Ectodermal cell (in vitro differentiated cells): ENCODE data around the gene TMEM135.
"Not testable (repeated sequence)": the region's sequence is repeated elsewhere in the genome, so short reads cannot be mapped to it uniquely, and the experiment has no call there.

Source experiments
- H3K27ac ChIP-seq: 2 replicates; pipeline ENCODE4 v1.7.0; 2013; ENCODE audit warnings: mild to moderate bottlenecking, low read depth, low read length; ENCODE audit not compliant: insufficient read depth, poor library complexity, severe bottlenecking
- H3K27me3 ChIP-seq: 2 replicates; pipeline ENCODE4 v1.7.0; 2013; ENCODE audit warnings: mild to moderate bottlenecking, low read length; ENCODE audit not compliant: insufficient read depth, control insufficient read depth, poor library complexity, severe bottlenecking
- H3K36me3 ChIP-seq: one replicate; pipeline ENCODE4 v1.7.0; 2013; ENCODE audit warnings: low read length; ENCODE audit not compliant: control insufficient read depth, insufficient read depth
- H3K4me1 ChIP-seq: one replicate; pipeline ENCODE4 v1.7.0; 2013; ENCODE audit warnings: low read length; ENCODE audit not compliant: control insufficient read depth, insufficient read depth
- H3K4me3 ChIP-seq: 2 replicates; pipeline ENCODE4 v1.7.0; 2013; ENCODE audit warnings: low read depth, low read length, control low read depth; ENCODE audit not compliant: insufficient read depth
- H3K9me3 ChIP-seq: 2 replicates; pipeline ENCODE4 v1.7.0; 2013; ENCODE audit warnings: mild to moderate bottlenecking, low read length, moderate library complexity; ENCODE audit not compliant: control insufficient read depth
- WGBS, 2 experiments: methylation state at CpG; one replicate each; pipeline ENCODE4 v1.1.7; 2013; ENCODE audit warnings: missing lambda C conversion rate in 2 of 2; 5-methylcytosine and 5-hydroxymethylcytosine counted together

The TMEM135 gene

DNA sequence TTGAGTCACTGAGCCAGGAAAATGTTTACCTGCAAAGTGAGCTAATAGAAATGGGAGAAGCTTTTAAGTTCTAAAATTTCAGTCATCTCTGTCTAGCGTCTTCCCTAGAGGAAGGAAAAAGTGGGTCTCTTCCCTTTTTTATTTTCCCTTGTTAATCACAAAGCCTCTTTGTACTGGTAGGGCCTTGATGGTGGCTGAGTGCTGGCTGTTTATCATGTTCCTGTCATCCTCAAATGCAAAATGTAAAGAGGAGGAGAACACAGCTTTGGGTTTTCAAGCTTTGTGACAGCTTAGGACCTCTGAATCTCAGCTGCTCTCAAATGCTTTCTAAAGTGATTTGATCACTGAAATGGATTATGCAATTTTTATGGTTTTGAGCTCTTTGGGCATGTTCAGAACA, 222.0 kb downstream of the TMEM135 start:
- WGBS, 2 experiments, result 67 to 85% methylated on average over 1 of the region's 1 CpG
- H3K27ac ChIP-seq, result no peak overlapping the region

DNA sequence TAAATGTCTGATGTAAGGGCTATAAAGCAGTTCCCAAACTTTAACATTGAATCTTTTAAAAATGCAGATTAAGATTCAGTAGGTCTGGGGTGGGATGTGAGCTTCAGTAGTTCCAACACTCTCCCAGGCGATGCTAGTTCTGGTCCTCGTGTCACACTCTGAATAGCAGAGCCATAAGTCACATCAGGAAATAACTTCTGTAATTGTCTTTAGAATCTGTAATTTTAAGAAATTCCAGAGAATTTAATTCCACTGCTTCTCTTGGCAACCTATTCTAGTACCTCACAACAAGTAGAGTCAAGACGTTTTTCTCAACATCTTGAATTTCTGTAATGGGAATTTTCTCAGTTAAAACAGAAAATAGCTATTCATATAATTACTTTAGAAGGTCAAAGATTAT, 223.1 kb downstream of the TMEM135 start:
- Histone ChIP-seq H3K27ac (no peak overlapping the region), H3K4me1 (no peaks in the 10 kb centered on the region)
- 89 to 94% methylated on average over 2 to 3 of the region's 3 CpGs for WGBS, 2 experiments

More for the DNA sequence above, 222.0 kb downstream of the TMEM135 start:
- Histone ChIP-seq H3K36me3 (no peaks in the 10 kb centered on the region), H3K9me3 (no peaks in the 10 kb centered on the region), H3K27me3 (no peaks in the 10 kb centered on the region), H3K4me1 (no peaks in the 10 kb centered on the region), H3K4me3 (no peak overlapping the region)

DNA sequence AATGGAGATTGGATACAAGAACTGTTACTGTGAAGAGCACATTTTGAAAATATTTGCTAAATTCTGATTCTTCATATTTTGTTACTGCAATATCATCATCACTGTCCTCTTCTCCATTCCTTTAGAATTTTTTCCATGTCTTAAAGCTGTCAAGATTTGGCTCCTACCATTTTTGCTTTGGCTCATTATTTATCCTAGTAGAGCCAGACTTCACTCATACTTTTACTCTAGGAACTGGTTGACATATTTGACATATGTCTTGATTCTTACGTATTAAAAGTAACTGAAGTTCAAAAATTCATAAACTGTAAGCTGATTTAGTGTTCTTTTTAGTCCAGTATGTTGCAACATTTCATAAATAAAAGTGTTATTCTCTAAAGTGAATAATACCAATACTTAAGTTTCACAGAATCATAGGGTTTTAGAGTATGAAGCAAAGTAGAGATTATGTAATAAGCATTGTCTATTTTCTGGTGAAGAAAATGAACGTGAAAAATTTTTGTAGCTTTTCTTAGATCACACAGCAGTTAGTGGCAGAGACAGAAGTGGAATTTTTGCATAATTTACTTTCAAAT, 225.6 kb downstream of the TMEM135 start:
- WGBS, 2 experiments, result 82 to 100% methylated on average over 1 of the region's 2 CpGs
- Histone ChIP-seq H3K4me1 (no peaks in the 10 kb centered on the region), H3K27me3 (no peaks in the 10 kb centered on the region), H3K27ac (no peak overlapping the region), H3K9me3 (no peaks in the 10 kb centered on the region), H3K36me3 (no peaks in the 10 kb centered on the region), H3K4me3 (no peak overlapping the region)

More for the DNA sequence above, 223.1 kb downstream of the TMEM135 start:
- Histone ChIP-seq H3K36me3 (no peaks in the 10 kb centered on the region), H3K27me3 (no peaks in the 10 kb centered on the region), H3K9me3 (no peaks in the 10 kb centered on the region), H3K4me3 (no peak overlapping the region)

DNA sequence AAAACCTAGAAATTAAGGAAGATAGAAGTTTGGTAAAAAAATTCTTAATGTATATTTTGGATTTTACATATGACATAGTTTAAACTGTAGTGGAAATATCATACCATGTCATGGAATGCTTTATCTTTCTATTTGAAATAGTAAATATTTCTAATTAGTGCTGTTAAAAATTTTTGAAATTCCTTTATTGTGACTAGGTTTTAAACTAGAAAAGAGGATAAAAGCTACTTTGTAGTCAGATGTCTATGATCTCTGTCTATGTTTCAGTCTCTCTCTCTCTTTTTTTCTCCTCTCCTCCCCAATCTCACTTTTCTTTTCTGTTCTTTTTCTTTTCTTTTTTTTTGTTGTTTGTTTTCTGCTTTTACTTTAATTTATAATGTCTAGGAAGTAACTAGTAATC, 226.2 kb downstream of the TMEM135 start:
- H3K36me3 ChIP-seq, result no peaks in the 10 kb centered on the region
- H3K27me3 ChIP-seq, result no peaks in the 10 kb centered on the region
- H3K9me3 ChIP-seq, result no peaks in the 10 kb centered on the region
- no peak overlapping the region for H3K4me3 ChIP-seq
- H3K4me1 ChIP-seq, result no peaks in the 10 kb centered on the region
- no peak overlapping the region for H3K27ac ChIP-seq

DNA sequence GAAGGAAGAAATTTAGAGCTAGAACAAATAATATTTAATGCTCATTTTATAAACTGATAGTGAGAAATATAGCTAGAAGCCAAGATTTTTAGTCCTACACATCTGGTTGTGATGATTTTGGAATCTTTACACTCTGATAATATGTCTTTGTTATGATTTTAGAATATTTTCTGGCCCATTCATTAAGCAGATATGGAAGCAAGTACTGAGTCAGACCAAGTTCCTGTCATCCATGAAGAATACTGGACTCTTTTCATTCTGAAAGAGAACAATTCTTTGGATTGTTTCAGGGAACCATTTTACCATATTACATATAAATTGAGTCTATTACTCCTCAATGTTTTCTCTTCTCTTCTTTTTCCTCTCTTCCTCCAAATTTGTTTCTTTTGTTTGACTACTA, 227.4 kb downstream of the TMEM135 start:
- no peak overlapping the region for H3K27ac ChIP-seq
- H3K9me3 ChIP-seq, result no peaks in the 10 kb centered on the region
- no peak overlapping the region for H3K4me3 ChIP-seq
- no peaks in the 10 kb centered on the region for H3K36me3 ChIP-seq
- H3K27me3 ChIP-seq, result no peaks in the 10 kb centered on the region
- H3K4me1 ChIP-seq, result no peaks in the 10 kb centered on the region

DNA sequence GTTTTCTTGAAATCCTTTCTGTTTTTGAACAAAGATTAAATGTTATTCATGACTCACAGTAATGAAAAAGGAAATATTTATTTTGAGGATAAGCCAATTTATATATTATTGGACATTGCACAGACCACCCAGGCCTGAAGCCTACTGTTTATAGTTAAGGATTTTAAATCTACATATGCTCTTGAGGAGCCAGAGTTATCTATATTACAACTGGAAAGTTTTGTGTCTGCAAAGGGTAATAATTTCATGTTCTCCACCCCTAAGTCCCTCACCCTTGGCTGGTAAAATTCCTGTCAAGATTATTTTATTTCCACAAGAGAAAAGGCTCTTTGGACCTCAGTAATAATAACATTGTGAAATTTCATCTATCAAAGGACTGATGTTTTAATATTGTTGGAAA, 228.2 kb downstream of the TMEM135 start:
- no peak overlapping the region for H3K27ac ChIP-seq

DNA sequence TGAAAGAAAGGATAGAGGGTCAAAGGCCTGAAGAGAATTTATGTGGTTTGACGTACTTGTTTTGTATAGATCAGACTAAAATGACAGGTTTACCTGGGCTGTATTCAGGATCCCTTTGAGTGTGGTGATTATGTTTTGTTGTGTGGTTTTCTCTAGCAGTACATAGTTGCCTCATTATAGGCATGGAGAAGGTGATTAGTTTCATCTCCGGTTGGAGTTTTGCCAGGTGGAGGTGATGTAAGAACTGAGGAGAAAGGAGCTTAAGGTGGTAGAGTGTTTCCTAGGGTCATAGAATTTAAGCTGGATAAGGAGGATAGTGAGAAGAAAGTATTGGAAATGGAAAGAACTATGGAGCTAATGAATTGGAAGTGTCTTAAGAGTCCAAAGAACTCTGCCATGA, 229.0 kb downstream of the TMEM135 start:
- Histone ChIP-seq H3K27me3 (no peaks in the 10 kb centered on the region), H3K4me3 (no peak overlapping the region), H3K9me3 (no peaks in the 10 kb centered on the region), H3K27ac (no peak overlapping the region), H3K36me3 (no peaks in the 10 kb centered on the region), H3K4me1 (no peaks in the 10 kb centered on the region)
- WGBS, 2 experiments, result 95 to 98% methylated on average over 2 of the region's 2 CpGs

More for the DNA sequence above, 228.2 kb downstream of the TMEM135 start:
- no peak overlapping the region for H3K4me3 ChIP-seq
- no peaks in the 10 kb centered on the region for H3K36me3 ChIP-seq
- H3K4me1 ChIP-seq, result no peaks in the 10 kb centered on the region
- H3K9me3 ChIP-seq, result no peaks in the 10 kb centered on the region
- no peaks in the 10 kb centered on the region for H3K27me3 ChIP-seq

DNA sequence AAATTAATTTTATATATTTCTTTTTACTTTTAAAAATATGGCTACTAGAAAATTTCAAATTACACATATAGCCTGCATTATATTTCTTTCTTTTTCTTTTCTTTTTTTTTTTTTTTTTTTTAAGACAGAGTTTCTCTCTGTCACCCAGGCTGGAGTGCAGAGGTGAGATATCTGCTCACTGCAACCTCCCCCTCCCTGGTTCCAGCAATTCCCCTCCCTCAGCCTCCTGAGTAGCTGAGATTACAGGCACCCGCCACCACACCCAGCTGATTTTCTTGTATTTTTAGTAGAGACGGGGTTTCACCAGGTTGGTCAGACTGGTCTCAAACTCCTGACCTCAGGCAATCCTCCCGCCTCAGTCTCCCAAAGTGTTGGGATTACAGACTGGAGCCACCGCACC, 234.2 kb downstream of the TMEM135 start:
- not testable (repeated sequence) for H3K27ac ChIP-seq, H3K27me3 ChIP-seq, H3K4me3 ChIP-seq, H3K4me1 ChIP-seq, H3K36me3 ChIP-seq, H3K9me3 ChIP-seq
- 94 to 97% methylated on average over 4 of the region's 4 CpGs for WGBS, 2 experiments

DNA sequence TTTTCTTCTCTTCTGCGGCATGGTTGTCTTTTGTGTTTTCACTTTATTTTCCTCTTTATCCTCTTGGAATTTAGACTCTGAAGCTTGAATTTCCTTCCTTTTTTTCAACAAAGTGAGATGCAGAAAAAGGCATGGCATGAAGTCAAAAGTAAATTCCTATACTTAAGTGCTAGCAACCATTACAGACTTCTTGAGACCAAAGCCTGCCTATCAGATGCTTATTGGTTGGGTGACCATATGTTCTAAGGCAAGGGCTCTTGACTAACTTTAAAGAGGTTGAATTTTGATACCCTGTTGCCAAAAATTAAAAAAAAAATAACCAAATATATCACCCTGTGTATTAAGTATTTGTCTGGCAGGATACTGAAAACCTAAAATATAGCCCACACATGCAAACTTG, 237.4 kb downstream of the TMEM135 start:
- Histone ChIP-seq H3K36me3 (no peaks in the 10 kb centered on the region), H3K4me3 (no peak overlapping the region), H3K27me3 (no peaks in the 10 kb centered on the region), H3K27ac (no peak overlapping the region), H3K4me1 (no peaks in the 10 kb centered on the region), H3K9me3 (no peaks in the 10 kb centered on the region)
- WGBS, 2 experiments, result 94% methylated on average over 1 of the region's 1 CpG; no CpG with 5 or more reads in 1 of the 2 experiments

DNA sequence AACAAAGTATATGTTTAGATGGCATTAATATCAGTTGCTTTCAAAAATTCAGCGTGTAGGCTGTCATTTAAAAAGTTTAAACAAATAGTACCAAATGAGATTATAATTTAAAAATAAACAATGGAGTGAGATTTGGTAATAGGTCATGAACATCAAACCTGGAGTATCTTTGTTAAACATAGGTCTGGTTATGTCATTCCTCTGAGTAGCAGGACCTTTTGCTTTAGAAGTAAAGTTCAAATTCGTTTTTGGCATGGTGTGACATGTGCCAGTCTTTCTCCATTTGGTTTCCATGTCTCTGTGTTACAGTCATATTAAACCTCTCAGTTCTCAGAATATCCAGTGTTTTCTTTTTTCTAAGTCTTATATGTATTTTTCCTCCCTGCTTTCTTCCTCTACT, 242.4 kb downstream of the TMEM135 start:
- Histone ChIP-seq H3K4me3 (no peak overlapping the region), H3K27me3 (no peaks in the 10 kb centered on the region), H3K4me1 (no peaks in the 10 kb centered on the region), H3K9me3 (no peaks in the 10 kb centered on the region), H3K27ac (no peak overlapping the region), H3K36me3 (no peaks in the 10 kb centered on the region)
- WGBS, 2 experiments, result 85 to 92% methylated on average over 1 to 2 of the region's 2 CpGs

DNA sequence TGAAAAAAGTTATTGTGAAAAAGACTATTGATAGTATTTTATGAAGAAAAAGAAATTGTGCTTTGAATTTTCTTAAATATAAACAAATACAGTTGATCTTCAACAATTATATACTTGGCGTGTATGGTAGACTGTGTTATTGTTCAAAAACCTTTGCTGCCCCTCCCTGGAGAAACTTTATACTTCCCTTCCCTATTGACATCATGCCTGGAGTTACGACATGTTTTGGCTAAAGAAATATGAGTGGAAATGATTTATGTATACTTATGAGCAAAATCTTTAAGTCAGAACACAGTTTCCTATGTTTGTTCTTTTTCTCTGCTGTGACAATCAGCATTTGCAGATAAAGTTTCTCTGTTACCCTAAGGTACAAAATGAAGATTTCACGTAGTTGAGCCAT, 243.8 kb downstream of the TMEM135 start:
- Histone ChIP-seq H3K27ac (no peak overlapping the region), H3K4me3 (no peak overlapping the region), H3K9me3 (no peaks in the 10 kb centered on the region), H3K27me3 (no peaks in the 10 kb centered on the region), H3K36me3 (no peaks in the 10 kb centered on the region), H3K4me1 (no peaks in the 10 kb centered on the region)
- 93 to 98% methylated on average over 2 of the region's 3 CpGs for WGBS, 2 experiments
